Stimulated activated CD8-positive, alpha-beta memory T cell treated with anti-CD3 and anti-CD28 coated beads, Interleukin-4, amount 100 ng/mL, for 24 hours (primary cell): ENCODE measurements around the gene ESPNL.

Source experiments
- DNase-seq: peaks from one replicate; pipeline ENCODE4 v3.0.0-alpha.2; 2020; ENCODE audit warnings: low read depth

ESPNL gene

DNA sequence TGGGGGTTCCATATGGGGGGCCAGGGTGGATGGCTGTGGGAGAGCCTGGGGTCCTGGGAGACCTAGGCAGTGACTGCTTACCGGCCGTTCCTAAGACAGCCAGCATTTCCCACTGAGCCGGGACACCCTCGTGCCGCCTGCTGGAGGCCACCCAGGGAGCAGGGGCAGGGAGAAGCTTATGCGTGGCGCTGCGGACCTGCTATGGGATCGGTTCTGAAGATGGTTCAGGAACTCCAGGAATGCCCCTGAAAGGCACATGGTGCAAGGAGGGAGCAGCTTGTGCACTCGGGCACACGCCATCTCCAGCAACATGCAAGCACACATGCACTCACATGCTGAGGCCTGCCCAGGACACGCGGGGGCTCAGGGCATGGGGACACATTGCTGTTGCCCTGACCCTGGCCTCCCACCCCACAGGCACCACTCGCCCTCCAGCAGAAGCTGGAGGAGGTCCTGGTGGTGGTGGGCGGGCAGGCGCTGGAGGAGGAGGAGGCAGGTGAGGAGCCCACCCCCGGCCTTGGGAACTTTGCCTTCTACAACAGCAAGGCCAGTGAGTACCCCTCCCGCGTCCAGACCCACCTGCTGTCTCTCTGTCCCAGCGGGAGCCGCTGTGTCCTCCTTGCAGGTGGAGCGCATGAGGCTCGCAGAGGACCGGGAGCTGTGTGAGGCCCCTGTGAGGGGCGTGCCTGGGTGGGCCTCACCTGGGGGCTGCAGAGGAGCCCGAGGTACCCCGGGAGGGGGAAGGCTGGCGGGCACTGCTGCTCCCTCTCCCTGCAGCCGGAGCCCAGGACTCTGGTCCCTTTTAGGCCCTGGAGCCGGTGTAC, 42.5 kb downstream of the ESPNL start:
- DNase-seq, result no peak

DNA sequence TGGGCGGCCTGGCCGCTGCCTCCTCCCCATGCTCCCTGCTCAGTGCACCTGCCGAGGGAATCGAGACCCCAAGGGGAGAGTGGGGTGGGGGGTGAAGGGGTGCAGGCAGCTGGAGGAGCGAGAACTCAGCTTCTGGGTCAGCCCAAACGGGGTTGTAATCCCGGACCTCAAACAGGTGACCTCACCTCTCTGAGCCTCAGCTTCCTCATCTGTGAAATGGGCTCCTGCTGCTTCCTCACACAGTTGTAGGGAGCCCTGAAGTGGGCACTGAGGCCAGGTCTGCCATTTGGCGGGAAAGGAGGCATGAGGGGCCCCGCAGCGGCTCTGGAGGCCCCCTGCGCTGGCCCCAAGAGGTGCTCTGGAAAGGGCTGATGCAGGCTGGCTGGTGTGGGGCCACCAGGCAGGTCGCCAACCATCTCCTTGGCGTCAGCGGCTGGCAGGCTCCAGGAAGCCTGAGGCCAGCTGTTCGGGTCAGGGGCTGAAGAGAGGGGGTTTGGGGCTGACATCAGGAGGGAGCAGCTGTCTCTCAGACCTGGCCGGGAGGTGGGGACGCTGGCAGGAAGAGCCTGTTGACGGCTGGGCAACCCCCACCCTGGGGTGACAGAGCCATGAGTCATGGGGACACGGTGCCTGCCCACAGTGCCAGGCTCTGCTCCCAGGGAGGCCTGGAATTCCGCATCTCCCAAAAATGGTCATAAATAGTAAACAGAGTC, 43.3 kb downstream of the ESPNL start:
- no peak for DNase-seq

DNA sequence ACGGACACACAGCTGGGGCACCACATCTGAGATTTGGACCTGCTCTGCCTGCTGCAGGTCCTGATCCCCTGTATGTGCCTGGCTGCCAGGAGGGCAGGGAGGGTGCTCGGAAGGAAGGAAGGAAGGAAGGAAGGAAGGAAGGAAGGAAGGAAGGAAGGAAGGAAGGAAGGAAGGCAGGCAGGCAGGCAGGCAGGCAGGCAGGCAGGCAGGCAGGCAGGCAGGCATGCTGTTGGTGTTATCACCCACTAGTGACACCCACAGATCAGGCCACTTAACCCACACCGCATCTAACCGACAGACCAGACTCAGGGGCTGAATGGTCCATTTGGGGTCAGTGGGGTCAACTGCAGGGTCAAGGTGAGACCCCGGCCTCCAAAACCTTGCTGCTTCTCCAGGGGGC, 44.1 kb downstream of the ESPNL start:
- DNase-seq, result no peak

DNA sequence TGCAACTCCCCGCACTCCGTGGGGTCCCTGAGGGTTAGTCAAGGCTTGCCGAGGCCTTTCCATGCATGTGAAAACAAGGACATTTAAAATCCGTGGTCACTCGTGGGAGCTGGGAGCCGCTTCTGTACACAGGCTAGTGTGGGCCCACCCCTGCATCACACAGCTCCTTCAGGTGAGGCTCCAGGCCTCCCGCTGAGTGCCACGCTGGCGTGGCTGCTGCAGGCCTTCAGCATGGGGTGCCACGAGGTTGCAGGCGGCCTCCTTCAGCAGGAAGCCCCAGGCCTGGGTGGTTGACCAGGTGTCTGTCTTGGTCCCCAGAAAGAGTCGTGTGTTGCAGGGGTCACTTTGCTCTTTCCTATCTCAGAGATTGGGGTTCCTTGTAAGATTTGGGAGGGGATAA, 44.9 kb downstream of the ESPNL start:
- no peak for DNase-seq

DNA sequence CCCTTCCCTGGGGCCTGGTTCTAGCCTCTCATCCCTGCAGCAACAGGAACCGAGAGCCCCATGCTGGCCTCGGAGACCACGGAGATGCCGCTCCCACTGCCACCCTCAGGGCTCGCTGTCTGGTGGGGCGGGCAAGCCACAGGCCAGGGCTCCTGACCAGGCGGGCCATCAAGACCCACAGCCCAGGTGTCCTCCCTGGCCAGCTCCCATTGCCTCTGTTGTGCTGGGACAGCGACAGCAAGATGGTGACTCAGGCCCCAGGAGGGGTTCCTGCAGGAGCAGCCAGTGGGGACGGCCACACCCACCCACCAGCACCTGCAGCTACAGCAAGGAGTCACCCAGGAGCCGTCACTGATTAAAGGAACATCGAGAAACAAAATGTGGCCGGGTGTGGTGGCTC, 45.7 kb downstream of the ESPNL start:
- no peak for DNase-seq

DNA sequence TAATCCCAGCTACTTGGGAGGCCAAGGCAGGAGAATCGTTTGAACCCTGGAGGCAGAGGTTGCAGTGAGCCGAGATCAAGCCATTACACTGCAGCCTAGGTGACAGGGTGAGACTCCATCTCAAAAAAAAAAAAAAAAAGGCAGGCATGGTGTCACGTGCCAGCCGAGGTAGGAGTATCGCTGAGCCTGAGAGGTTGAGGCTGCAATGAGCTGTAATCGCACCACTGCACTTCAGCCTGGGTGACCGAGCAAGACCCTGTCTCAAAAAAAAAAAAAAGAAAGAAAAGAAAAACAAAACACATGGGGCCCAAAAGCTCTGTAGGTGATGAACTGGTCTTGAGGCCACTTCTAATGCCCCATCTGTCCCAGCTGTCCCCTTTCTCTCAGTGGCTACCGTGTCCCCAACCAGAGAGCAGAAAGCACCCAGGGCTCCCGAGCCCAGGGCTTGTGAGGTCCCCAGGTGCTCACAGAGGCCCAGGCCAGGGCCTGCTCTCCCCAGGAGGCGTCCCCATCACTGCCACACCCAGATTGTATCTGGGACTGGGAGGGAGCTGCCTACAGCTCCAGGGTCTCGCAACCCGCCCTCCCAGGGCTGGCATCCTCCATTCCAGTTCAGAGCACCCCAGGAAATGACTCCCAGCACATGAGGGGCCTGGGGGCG, 46.9 kb downstream of the ESPNL start:
- DNase-seq, result no peak

DNA sequence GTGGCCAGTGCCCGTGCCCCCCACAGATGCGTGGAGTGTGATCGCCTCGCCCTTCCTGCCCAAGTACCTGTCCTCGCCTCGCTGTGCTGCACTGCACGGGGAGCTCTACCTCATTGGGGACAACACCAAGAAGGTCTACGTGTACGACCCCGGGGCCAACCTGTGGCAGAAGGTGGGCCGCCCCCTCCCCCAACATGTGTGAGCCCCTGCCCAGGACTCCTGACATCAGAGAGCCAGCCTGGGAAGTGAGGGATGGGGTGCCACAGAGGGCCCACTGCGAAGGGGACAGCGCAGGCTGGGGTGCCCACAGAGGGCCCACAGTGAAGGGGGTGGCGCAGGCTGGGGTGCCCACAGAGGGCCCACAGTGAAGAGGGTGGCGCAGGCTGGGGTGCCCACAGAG, 48.8 kb downstream of the ESPNL start:
- DNase-seq, result no peak

DNA sequence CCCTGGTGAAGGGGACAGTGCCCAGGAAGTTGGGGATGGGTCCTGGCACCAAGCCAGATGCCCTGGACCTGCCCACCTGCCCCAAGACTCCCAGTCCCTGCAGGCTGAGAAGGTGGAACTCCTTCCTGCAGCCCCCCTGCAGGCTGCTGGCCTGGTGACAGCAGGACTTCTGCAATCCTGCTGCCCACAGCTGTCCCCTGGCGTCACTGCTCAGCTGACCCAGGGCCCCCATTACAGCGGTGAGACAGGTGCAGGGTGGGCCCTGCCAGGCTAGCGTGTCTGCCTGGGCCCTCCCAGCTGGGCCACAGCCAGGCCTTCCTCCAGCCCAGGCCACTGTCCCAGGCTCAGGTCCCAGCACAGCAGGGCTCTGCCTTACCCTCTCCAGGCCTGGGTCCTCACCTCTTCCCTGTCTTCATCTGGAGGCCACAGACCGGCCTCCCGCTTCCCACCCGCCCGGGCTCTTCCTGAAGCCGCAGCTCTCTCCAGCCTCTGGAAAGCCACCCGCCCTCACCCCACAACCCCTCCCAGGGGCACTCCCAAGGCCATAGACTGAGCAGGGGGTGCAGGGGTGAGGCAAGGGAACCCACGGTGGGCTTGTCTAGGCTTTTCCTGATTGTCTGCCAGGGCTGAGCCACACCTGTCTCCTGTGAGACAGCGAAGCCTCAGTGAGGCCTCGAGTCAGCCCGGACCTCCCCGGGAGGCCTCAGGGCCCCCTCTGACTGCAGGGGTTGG, 49.9 kb downstream of the ESPNL start:
- DNase-seq, result no peak

DNA sequence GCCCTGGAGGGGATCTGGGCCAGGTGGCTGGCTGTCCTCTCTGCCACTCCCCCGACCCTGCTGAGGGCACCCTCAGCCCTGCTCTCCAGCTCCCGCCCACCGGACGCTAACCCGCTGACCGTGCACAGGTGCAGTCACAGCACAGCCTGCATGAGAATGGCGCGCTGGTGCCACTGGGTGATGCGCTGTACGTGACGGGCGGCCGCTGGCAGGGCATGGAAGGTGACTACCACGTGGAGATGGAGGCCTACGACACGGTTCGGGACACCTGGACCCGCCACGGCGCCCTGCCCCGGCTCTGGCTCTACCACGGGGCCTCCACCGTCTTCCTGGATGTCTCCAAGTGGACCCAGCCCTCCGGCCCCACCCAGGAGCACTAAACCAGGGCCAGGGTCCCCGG, 50.5 kb downstream of the ESPNL start:
- no peak for DNase-seq

DNA sequence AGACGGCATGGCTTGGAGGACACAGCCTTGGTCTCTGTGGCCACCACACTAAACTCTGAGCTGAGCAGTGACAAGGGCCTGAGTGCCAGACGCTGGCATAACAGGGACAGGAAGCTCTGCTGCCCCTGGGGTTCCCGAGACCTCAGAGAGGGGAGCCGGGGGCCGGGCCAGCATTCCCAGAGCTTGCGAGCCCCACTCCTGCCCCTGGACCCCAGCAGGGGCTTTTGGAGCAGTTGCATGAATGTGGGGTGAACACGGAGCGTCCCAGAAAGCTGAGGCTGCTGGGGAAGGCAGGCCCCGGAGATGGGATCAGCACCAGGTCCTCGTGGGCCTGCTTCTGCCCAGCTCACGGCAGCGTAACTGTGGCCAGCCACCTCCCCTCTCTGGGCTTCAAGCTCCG, 51.1 kb downstream of the ESPNL start:
- DNase-seq, result no peak

DNA sequence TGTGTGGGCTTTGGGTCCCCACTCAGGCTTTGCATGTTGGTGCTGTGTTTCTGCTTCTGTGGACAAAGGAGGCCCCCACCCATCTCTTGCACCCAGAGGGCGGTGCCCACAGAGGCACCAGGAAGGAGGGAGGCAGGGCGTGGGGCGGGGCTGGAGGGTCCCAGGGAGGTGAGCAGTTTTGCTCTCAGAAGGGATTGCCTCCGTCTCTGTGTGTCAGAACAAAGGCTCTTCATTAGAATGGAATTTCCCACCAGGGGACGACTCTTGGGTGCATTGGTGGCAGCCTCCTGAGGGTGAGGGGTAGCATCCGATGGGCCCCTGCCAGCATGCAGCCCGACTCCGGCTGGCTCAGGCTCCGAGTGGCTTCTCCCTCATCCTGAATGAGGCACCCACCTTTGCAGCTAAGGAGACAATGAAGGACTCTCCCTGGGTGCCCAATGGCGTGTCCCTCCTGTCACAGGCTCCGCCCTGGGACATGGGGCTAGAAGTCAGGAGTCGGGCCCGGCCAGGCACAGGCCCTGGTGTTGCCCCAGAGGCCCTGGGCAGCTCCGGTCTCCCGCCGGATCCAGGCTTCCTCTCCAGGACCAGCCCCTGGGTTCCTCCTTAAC, 51.6 kb downstream of the ESPNL start:
- DNase-seq, result no peak

DNA sequence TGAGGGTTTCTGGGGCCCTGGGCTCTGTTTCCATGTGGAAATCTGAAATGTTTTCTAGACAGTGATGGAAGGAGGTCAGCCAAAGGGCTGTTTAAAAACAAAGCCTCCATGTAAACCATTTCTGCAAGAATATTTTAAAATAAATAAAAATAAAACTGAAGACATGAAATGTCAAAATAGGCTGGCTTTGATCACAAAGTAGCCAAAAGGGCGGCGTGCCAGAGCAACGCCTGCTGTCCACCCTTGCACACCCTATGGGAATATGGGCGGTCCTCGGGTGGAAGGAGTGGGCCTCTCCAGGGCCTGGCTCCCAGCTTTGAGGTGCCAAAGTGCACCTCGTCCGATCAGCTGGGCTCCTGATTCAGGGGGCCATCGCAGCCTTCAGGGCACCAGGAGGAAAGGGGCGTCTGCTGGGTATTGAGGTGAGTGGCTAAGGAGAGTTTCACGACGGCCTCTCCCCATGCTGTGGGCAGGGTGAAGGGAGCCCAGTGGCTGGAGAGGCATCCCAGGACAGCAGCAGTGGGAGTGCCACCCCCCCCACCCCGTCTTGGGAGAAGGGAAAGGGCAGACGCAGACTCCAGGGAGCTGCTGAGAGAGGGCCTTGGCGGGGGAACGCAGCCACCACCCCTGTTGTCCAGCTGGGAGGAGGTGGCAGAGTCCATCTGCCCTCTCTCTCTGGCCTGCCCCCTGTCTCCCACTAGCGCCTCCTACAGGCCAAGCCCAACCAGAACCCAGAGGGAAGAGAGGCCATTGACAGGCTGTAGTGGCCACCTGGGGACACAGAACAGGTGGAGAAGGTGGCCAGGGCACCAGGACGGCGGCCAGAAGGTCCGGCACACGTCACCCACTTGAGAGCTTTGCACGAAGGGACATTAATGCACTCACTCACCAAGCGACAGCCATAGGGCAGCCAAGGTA, 52.9 kb downstream of the ESPNL start:
- no peak for DNase-seq

DNA sequence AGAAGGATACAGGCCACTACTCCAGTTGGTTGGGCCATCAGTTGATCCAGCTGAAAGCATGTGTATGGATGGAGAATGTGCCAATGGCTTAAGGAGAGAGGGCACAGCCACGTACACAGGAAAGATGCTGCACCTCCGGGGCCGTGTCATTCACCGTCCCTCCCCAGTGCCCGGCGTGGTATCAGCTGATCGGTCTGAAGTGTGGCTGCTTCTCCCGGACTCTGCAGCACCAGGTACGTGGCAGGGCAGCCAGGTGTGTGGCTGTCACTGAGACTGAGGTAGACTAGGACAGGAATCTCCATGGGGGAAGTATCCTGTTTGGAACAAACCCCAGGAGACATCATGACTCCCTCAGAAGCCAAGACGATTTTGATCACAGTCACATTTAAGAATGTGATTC, 54.4 kb downstream of the ESPNL start:
- no peak for DNase-seq

DNA sequence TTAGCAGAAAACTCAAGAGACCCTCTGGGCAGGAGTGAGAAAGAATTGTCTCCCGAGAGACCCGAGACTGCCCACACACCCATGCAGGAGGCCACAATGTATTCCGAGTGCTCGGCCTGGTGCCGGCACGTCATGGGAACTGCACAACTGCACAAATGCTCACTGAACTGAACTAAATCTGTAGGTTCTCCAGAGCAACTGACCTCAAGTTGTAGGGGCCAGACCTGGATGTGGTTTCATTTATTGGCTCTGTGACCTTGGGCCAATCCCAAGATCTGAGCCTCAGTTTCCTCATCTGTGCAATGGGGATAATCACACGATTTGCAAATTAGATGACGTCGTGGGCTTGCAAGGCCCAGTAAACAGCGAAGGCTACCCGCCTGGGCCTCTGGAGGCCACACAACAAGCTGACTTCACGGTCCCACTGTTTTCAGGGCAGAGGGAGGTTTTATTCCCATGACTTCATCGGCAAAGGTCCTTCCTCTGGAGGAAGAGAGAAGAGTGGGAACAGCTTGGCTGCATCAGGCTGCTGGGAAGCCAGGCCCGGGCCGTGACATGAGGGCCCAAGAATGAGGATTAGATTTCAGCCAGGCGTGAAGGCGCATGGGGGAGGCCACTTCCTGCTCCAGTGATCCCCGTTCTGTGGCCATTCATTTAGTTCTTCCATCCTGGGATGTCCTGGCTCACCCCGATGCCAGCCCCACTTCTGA, 55.1 kb downstream of the ESPNL start:
- DNase-seq, result no peak

DNA sequence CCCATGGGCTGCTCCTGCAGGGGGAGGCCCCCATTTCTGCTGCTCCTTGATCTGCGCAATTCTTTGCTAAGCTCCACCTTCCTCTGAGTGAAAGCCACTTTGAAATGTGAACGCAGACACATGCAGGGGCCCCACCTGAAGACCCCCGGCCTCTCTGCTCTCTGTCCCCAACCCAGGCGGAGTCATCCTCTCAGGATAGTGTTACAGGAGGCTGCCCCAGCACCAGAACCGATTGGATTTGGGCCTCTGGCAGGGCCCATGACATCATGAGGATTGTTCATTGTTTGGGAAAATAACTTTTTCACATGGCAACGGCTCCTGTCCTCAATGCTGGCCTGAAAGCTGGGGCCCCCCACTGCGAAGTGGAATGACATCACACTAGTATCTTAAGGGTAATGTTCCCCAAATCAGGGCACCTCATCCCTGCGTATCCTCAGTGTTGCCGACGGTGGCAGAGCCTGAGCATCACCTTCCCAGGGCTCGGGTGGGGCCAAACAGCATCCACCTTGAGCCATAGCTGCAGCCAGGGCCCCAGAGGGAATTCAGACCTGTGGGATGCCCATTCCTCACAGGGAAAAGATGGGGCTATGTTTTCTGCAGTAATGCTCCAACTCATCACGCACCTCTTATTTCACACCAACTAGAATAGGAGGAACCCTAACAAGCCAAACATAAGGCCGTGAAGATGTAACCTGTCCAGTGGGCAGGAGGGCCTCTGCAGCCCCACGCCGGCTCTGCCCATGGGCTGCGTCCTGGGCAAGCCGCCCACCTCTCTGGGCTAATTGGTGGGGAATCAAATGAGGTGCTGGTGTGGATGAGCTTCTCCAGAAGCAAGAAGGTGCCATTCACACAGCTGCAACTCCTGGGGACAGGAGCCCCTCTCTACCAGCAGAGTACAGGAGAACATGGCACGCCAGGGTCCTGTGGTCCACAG, 55.9 kb downstream of the ESPNL start:
- DNase-seq, result no peak

DNA sequence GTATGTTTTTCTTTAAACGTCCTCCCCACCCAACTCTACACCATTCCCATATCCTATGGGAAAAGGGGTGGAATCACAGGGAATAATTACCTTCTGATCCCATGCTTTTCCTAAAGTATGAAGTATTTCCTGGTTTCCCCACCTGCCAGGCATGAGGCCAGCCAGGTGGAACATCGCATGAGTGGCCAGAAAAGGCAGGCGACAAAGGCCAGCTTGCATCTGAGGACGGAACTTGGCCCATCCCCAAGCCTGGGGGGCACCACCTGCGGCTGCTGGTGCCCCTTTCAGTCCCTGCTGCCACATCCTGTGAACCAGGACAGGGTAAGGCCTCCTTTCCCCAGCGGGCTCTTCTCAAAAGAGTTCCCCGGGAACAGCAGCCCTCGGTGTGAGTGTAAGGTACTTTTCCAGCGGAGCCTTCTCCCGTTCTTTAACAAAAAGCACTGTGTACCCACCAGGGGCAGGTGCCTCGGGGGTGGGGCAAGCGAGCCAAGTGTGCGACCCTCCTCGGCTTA, 57.4 kb downstream of the ESPNL start:
- DNase-seq, result no peak

DNA sequence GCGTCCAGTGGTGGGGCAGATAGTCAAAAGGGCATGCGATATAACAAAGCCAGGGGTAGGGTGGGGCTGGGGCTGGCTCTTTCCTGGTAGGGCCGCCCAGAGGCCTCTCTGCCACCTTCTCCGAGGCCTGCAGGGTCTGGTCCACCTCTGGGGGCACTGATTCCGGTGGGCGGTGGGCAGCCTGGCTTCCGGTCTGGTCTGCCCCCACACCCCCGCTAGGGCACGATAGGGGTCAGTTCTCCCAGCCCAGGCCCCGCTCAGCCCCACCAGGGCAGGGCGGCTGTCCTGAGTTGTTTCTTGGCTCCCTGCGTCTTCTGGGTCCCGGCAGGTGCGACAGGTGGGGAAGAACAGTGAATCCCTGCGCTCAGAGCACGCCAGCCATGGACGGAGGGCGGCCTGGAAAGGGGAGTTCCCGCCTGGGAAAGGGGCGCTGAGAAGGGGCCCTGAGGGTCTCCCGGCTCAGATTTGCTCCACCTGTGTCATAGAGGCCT, 57.9 kb downstream of the ESPNL start:
- no peak for DNase-seq

DNA sequence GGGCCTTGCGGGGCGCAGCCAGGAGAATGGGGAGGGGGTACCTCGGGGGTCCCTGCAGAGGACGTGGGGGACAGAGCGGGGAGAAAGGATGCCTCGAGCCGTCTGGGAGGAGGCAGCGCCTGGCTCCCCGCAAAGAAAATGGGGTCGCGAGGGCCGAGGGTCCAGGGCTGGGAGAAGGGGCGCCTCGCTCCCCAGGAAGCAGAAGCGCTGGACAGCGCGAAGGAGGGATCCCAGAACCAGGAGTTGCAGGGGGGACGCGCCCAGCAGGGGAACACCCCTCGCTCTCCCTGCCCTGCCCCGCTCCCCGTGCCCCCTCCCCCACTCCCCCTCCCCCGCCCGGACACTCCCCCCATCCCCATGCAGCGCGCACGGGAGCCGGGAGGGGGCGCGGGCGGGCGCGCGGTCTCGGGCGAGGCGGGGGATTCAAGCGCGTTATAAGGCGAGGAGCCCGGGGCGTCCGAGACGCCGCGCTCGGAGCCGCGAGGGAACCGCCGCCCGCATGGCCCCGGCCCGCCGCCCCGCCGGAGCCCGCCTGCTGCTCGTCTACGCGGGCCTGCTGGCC, 58.5 kb downstream of the ESPNL start, which contains the start of gene ERFE:
ERFE (plus strand) TSS at position 462 of the 562 bp plus-strand sequence; CDS start at position 500, 38 bp downstream.
- DNase-seq, result peak; percentile 33
